GM15510 (cell line): ENCODE measurements around the gene ROPN1L.

ENCODE experiments used
- POLR2A ChIP-seq: IDR thresholded peaks from 3 replicates; pipeline ENCODE4 v1.6.1; 2011; ENCODE audit warnings: borderline replicate concordance; ENCODE audit not compliant: insufficient read length; ENCODE audit errors: extremely low read depth

ROPN1L gene

GRCh38 chr5:10441083-10441991, at the start of gene ROPN1L:
Gene ROPN1L, plus strand, starts transcription at chr5:10441879. Its CDS starts 289 bp downstream, at chr5:10442168.
- no peak for TF ChIP-seq POLR2A

DNA sequence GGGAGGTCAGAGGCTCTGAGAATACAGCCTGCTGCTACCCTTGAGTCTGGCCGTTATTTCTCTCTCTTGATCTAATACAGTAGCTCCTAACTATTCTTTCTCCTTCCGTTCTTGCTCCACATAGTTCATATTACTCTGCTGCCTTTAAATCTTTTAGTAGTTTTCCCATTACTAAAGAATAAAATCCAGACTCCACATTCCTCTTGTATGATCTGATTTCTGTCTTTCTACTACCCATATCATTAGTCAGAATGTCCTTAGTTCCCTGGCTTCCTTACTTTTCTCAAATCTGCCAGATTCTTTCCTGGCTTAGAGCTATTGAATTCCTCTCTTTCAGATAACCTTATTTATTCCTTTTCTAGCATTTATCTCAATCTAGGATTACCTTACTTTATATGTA, 48.2 kb upstream of the ROPN1L start:
- TF ChIP-seq POLR2A = no peak

GRCh38 chr5:10396552-10396951, 45.1 kb upstream of the ROPN1L start:
- no peak for TF ChIP-seq POLR2A

DNA sequence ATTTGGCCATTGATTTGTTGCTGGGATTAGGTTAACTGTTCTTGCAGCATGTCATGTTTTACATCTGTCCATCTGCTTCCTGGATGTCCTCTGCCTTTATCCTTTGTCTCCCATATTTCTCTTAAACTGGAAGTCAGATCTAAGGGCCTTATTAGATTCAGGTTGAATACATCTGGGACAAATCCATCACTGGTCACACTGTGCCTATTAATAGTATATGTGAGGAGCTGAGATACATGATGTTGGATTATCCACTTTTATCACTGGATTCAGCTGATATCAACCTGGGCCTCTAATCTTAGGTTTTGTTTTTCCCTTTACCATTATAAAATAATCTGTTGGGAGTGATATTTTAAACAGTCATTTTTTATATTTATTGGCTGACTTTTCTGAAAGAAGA, 41.8 kb upstream of the ROPN1L start:
- TF ChIP-seq POLR2A = no peak

- TF ChIP-seq POLR2A = no peak
Measured at GRCh38 chr5:10400411-10400810, 41.3 kb upstream of the ROPN1L start.

DNA sequence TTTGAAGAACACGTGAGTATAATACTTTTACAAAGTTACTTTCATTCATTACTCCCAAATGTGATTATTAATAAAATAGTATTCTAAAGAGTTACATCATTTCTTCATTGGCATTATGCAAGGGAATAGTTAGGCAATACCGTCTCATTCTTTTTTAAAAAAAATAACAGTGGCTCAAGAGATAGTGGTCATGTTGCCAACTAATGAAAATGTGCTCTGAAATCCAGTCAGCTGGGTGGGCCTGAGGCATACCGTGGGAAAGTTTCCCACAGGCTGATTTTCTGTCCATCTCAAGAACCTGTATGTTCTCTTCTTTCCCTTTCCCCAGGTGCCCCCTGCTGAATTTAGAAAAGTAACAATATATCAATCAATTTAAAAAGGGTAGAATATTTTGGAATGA, 40.8 kb upstream of the ROPN1L start:
- TF ChIP-seq POLR2A = no peak

DNA sequence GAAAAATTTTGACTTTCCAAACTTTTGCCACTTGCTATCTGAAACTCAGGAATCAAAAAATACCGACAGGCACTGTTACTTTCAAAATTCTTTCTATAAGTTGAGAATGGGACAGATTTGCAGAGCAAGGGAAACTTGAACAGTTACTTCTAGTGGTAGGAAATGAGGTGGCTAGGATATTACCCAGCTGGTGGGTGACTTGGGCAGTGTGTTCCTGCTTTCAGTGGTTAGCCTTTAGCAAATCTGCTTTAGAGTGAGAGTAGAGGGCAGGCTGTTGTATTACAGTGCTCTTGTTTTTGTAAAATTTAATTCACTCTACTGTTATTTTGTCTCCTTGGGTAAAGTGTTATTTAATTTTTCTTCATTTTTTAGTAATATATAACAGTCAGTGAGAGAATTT, 40.2 kb upstream of the ROPN1L start:
- TF ChIP-seq POLR2A = no peak

DNA sequence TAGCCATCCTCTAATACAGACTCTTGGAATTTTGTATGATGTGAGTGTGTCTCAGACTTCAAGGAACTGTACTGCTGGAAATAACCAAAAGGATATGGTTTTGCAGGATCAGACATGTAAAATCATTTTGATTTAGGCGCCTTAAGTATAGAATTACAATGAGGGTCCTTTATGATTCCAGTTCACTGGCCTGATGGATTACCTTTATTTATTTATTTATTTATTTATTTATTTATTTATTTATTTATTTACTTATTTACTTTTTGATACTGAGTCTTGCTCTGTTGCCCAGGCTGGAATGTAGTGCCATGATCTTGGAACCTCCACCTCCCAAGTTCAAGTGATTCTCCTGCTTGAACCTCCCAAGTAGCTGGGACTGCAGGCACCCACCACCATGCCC, 37.9 kb upstream of the ROPN1L start:
- TF ChIP-seq POLR2A = no peak

GRCh38 chr5:10406651-10407050, 35.0 kb upstream of the ROPN1L start:
- TF ChIP-seq POLR2A = no peak

DNA sequence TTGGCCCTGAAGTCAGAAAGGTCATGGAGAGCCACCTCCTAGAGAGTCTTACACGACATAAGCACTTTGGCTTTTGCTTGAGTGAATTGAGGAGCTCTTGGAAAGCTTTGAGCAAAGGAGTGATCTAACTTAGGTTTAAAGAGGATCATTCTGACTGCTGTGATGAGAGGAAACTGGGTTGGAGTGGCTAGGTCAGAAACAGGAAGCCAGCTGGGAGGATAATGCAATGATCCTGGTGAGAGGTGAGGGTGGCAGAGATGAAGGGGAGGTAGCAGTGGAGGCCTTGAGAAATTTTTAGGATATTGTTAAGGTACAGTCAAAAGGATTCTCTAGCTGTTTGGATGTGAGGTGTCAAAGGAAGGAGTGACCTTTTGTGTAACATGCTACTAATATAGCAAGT, 32.2 kb upstream of the ROPN1L start:
- TF ChIP-seq POLR2A = no peak

- no peak for TF ChIP-seq POLR2A
Measured at GRCh38 chr5:10410662-10411061, 31.0 kb upstream of the ROPN1L start.

DNA sequence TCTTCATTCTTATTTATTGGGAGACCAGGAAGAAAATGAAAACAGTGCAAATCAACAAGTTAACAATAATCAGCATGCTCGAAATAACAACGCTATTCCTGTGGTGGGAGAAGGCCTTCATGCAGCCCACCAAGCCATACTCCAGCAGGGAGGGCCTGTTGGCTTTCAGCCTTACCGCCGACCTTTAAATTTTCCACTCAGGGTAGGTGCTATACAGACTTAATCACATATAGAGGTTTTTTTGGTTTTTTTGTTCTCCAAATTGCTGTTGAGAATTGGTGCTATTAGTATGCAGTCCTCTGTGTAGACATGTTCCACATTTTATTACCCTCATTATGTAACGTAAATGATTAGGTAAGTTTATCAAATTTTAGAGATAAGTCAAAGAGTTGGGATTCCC, 30.3 kb upstream of the ROPN1L start:
- no peak for TF ChIP-seq POLR2A

DNA sequence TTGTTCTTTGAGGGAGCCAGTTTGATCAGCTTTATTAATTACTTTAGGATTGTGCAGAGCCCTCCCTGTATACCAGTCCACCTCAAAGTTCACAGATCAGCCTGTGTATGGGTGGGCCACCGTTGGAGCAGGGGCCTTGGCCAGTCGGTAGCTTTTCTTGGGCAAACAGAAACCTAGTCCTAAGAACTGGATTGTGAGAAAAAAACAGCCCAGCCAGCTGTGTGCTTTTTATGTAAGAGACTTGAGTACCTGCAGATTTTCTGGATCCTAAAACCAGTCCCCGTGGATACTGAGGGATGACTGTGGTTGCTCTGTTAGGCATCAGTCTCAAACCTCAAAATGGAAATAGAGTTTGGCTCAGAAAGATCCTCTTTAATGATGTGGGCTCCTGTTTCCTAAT, 24.8 kb upstream of the ROPN1L start:
- TF ChIP-seq POLR2A = no peak

GRCh38 chr5:10418654-10419345, 22.9 kb upstream of the ROPN1L start:
- no peak for TF ChIP-seq POLR2A

- TF ChIP-seq POLR2A = no peak
Measured at GRCh38 chr5:10420468-10420867, 21.2 kb upstream of the ROPN1L start.

GRCh38 chr5:10420932-10421331, 20.7 kb upstream of the ROPN1L start:
- TF ChIP-seq POLR2A = no peak
